Stomach (tissue), 9 donors: ENCODE results near the gene BNC2. TPM values are rescaled to one million over a fixed set of nuclear protein-coding genes. Genes with fewer than 3 reads are reported as not detected.

Experiments
- DNase-seq, 2 donors: peaks; one replicate each; pipeline versions ENCODE4 v3.0.0 to v3.0.0-alpha.2; 2013 to 2019
- H3K27ac ChIP-seq, 5 donors: fragments of 200-600 bp in 4 of 5; sonication (generic) in 4 of 5; one replicate each; pipeline ENCODE4 v1.5.1; 2013 to 2019; ENCODE audit warnings: mild to moderate bottlenecking in 1 of 5, moderate library complexity in 1 of 5
- H3K27me3 ChIP-seq, 3 donors: fragments of 200-600 bp; sonication (generic); one replicate each; pipeline ENCODE4 v1.5.1; 2017 to 2019; ENCODE audit warnings: mixed run types in 1 of 3
- H3K36me3 ChIP-seq, 4 donors: fragments of 200-600 bp; sonication (generic); 1 replicate in 3 of 4; 2 replicates in 1 of 4; pipeline ENCODE4 v1.5.1; 2016 to 2019
- H3K4me1 ChIP-seq, 4 donors: fragments of 200-600 bp; sonication (generic); one replicate each; pipeline ENCODE4 v1.5.1; 2016 to 2019
- H3K4me3 ChIP-seq, 4 donors: fragments of 200-600 bp; sonication (generic) in 3 of 4; one replicate each; pipeline ENCODE4 v1.5.1; 2016 to 2019; ENCODE audit warnings: mild to moderate bottlenecking in 1 of 4
- H3K9me3 ChIP-seq, 4 donors: fragments of 200-600 bp; sonication (generic); one replicate each; pipeline ENCODE4 v1.5.1; 2016 to 2019
- CTCF ChIP-seq, 7 experiments: fragments of 450-650 bp in 4 of 7; fragments of 200-600 bp in 3 of 7; sonication (generic) in 3 of 7; IDR thresholded peaks; one replicate each; pipeline ENCODE4 v1.5.1; 2016 to 2019; ENCODE audit warnings: antibody characterized with exemption in 7 of 7, control low read depth in 2 of 7, mild to moderate bottlenecking in 1 of 7
- EP300 ChIP-seq: sonication (generic); formaldehyde crosslinking; IDR thresholded peaks from one replicate; pipeline ENCODE4 v1.6.1; 2017; ENCODE audit warnings: antibody characterized with exemption
- POLR2A ChIP-seq, 4 donors: fragments of 450-650 bp; IDR thresholded peaks; one replicate each; pipeline ENCODE4 v1.6.1; 2016; ENCODE audit warnings: antibody characterized with exemption in 4 of 4, control low read depth in 2 of 4, mild to moderate bottlenecking in 1 of 4, moderate library complexity in 1 of 4
- POLR2AphosphoS5 ChIP-seq, 3 donors: sonication (generic); formaldehyde crosslinking; IDR thresholded peaks; one replicate each; pipeline ENCODE4 v1.6.1; 2016; ENCODE audit warnings: antibody characterized with exemption in 3 of 3
- WGBS, 5 donors: extraction: QIAGEN DNeasy Blood & Tissue Kit in 3 of 5; methylation state at CpG; one replicate each; pipeline versions ENCODE4 v1.1.5 to v1.1.7; 2013 to 2018; 5-methylcytosine and 5-hydroxymethylcytosine counted together
- intact Hi-C: fragments of 100-400 bp; cut with DNase I; formaldehyde crosslinking; loops from one replicate; pipeline ENCODE4 v1.15.1; 2023; ENCODE audit warnings: low total_unique reads
- polyA plus RNA-seq, 3 donors: library from polyadenylated mRNA; stranded (reverse); fragments of 200-250 nt; gene quantifications; one replicate each; pipeline ENCODE4 v1.2.3, GENCODE V29; 2013
- total RNA-seq, 5 donors: library from RNA; depleted of rRNA; stranded (reverse); fragments of >200 nt; gene quantifications; one replicate each; pipeline versions ENCODE4 v1.1.0 to v1.2.3, GENCODE V29; 2014 to 2016
- donor health status: healthy with polysubstance abuse.
- donor health status: Bipolar disorder and iron deficiency.
- donor health status: healthy.

Gene BNC2
- total and polyA plus RNA-seq, 8 donors: 1.1 to 60.7 (median 7.6) TPM

DNA sequence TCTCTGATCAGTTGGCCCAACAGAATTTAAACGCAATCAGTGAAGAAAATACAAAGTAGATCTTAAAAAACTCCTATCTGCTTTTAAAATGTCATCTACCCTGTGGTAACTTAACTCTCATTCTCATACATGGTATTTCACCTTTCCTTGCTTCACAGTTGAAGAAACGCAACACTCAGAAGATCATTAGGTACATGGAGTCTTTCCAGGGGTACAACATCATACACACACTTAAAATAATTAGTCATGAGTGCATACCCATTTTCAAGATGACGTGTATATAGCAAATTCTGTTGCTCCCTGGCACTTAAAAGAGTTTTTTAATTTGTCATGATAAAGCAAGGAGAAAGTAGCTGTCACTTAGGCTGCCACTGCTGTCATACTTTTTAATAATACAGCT, 259.9 kb downstream of the BNC2 start:
- Histone ChIP-seq H3K4me1 (peaks cover 0 to 5% (median 0%) of the 10 kb centered on the region in 4 donors), H3K9me3 (no peaks in the 10 kb centered on the region), H3K4me3 (no peak overlapping the region), H3K27ac (no peak overlapping the region), H3K27me3 (no peaks in the 10 kb centered on the region), H3K36me3 (no peaks in the 10 kb centered on the region)
- intact Hi-C loops: no loop called here
- 57 to 74% (median 61%) methylated on average over 3 of the region's 3 CpGs for WGBS, 5 donors
- DNase-seq: no peak
- no peak for TF ChIP-seq POLR2AphosphoS5 (IDR thresholded peaks at IDR 0.05)

DNA sequence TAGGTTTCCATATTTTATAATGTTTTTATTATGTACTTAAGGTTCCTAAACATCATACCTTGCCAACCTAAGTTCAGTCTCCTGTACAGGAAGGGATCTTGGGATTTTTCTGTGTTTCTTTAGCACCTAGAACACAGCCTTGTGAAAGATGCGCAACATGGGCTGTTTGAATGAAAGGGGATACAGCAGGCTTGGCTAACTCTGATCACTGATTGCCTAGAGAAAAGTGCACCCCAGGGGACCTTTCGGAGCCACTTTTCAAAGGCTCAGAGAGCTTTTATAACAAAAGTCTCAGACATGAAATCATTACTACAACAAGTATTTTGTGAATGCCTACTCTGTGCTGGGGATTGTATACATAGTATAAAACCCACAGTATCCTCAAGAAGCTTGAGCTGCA, 261.6 kb downstream of the BNC2 start:
- Histone ChIP-seq H3K4me1 (peaks cover 0 to 5% (median 0%) of the 10 kb centered on the region in 4 donors), H3K4me3 (no peak overlapping the region), H3K36me3 (no peaks in the 10 kb centered on the region), H3K27ac (no peak overlapping the region), H3K27me3 (no peaks in the 10 kb centered on the region), H3K9me3 (no peaks in the 10 kb centered on the region)
- intact Hi-C loops: no loop called here
- 89 to 98% (median 96%) methylated on average over 2 of the region's 2 CpGs for WGBS, 5 donors
- TF ChIP-seq CTCF (IDR thresholded peaks at IDR 0.05) (no peak), EP300 (no peak), POLR2A (IDR thresholded peaks at IDR 0.05) (no peak)
- no peak for DNase-seq

GRCh38 chr9:16602494-16602893, 268.0 kb downstream of the BNC2 start:
- Histone ChIP-seq H3K27me3 (no peaks in the 10 kb centered on the region), H3K9me3 (no peaks in the 10 kb centered on the region), H3K4me3 (no peak overlapping the region), H3K4me1 (no peaks in the 10 kb centered on the region), H3K27ac (no peak overlapping the region), H3K36me3 (no peaks in the 10 kb centered on the region)
- no peak for DNase-seq
- 84 to 92% (median 86%) methylated on average over 2 of the region's 2 CpGs for WGBS, 5 donors
- TF ChIP-seq EP300: no peak
- no peak for TF ChIP-seq CTCF (IDR thresholded peaks at IDR 0.05)
- TF ChIP-seq POLR2AphosphoS5 (IDR thresholded peaks at IDR 0.05): no peak
- no peak for TF ChIP-seq POLR2A (IDR thresholded peaks at IDR 0.05)
- intact Hi-C loops: no loop called here

DNA sequence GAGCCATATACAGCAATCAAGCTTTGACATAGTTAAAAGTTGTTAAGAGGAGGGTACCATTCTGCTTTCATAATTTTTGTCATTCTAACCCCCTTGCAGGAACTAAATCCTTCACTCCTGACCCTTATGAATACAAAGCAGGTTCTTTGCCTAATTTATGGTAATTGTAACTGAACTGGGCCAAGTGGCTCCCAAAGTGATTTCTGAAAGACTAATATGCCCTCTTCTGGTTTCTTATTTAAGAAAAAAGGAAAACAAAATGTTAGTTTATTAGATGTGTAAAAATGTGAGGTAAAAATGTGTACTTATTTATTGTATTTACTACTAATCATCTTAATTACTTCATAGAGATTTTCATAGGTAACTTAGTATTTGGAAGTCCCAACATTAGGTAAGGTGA, 268.5 kb downstream of the BNC2 start:
- intact Hi-C loops: no loop called here
- TF ChIP-seq EP300 (no peak), POLR2AphosphoS5 (IDR thresholded peaks at IDR 0.05) (no peak), CTCF (IDR thresholded peaks at IDR 0.05) (no peak), POLR2A (IDR thresholded peaks at IDR 0.05) (no peak)

GRCh38 chr9:16598316-16598715, 272.2 kb downstream of the BNC2 start:
- Histone ChIP-seq H3K36me3 (no peaks in the 10 kb centered on the region), H3K27ac (no peak overlapping the region), H3K4me1 (peaks cover 0 to 3% (median 0%) of the 10 kb centered on the region in 4 donors), H3K27me3 (no peaks in the 10 kb centered on the region), H3K4me3 (no peak overlapping the region), H3K9me3 (no peaks in the 10 kb centered on the region)
- DNase-seq: no peak
- intact Hi-C loops: no loop called here
- 72 to 83% (median 78%) methylated on average over 3 of the region's 3 CpGs for WGBS, 5 donors
- TF ChIP-seq POLR2AphosphoS5 (IDR thresholded peaks at IDR 0.05) (no peak), EP300 (no peak), POLR2A (IDR thresholded peaks at IDR 0.05) (no peak), CTCF (IDR thresholded peaks at IDR 0.05) (no peak)

More for the DNA sequence above, 268.5 kb downstream of the BNC2 start:
- Histone ChIP-seq H3K27ac (no peak overlapping the region), H3K36me3 (no peaks in the 10 kb centered on the region), H3K9me3 (no peaks in the 10 kb centered on the region), H3K4me1 (no peaks in the 10 kb centered on the region), H3K4me3 (no peak overlapping the region), H3K27me3 (no peaks in the 10 kb centered on the region)
- no peak for DNase-seq
